SK-N-SH (cell line): Measurements from ENCODE around the gene WDFY1. TPM values are rescaled to one million over a fixed set of nuclear protein-coding genes. Genes with fewer than 3 reads are reported as not detected.

Source experiments
- CTCF ChIA-PET: fragments of 300-600, 350-600 bp; formaldehyde crosslinking; extraction: SDS; loops from one replicate; lab custom pipeline; 2021; lab: Yijun Ruan, JAX
- POLR2A ChIA-PET: fragments of 350-600 bp; sonication (Branson Sonifier 250); formaldehyde crosslinking; extraction: SDS; loops from one replicate; lab custom pipeline; 2020; ENCODE audit warnings: antibody characterized with exemption, inconsistent platforms; lab: Yijun Ruan, JAX
- DNase-seq: peaks from one replicate; pipeline ENCODE4 v3.0.0; 2012
- H2AFZ ChIP-seq: fragments of 200-600 bp; sonication (generic); 2 replicates; pipeline ENCODE4 v1.8.1; 2016; ENCODE audit warnings: antibody characterized with exemption, mild to moderate bottlenecking, low read depth
- H3F3A ChIP-seq: fragments of 200-600 bp; sonication (generic); replicated peaks from 2 replicates; pipeline ENCODE3; 2016; ENCODE audit warnings: antibody characterized with exemption, mild to moderate bottlenecking; ENCODE audit not compliant: insufficient read depth
- H3K27ac ChIP-seq, 2 experiments: fragments of 200-500 bp in 1 of 2; fragments of 200-600 bp in 1 of 2; sonication (Bioruptor generic) in 1 of 2; sonication (generic), shearing (Covaris generic) in 1 of 2; 2 replicates each; pipeline versions ENCODE4 v1.5.1 to v1.6.1; 2014 to 2016; ENCODE audit warnings: low read depth in 2 of 2, inconsistent platforms in 1 of 2, low read length in 1 of 2, mild to moderate bottlenecking in 1 of 2, mixed read lengths in 1 of 2
- H3K27me3 ChIP-seq: fragments of 200-600 bp; sonication (generic), shearing (Covaris generic); 2 replicates; pipeline ENCODE4 v1.6.1; 2016; ENCODE audit warnings: mixed run types; ENCODE audit not compliant: insufficient read depth
- H3K36me3 ChIP-seq, 2 experiments: fragments of 200-500 bp in 1 of 2; fragments of 200-600 bp in 1 of 2; sonication (Bioruptor generic) in 1 of 2; sonication (generic) in 1 of 2; replicated peaks in 1 of 2; 2 replicates each; pipeline versions ENCODE3 to v1.5.1; 2014 to 2016; ENCODE audit warnings: low read length in 1 of 2, mild to moderate bottlenecking in 1 of 2; ENCODE audit not compliant: insufficient read depth in 2 of 2, control insufficient read depth in 1 of 2
- H3K4me1 ChIP-seq, 2 experiments: fragments of 200-500 bp in 1 of 2; fragments of 200-600 bp in 1 of 2; sonication (Bioruptor generic) in 1 of 2; sonication (generic), shearing (Covaris generic) in 1 of 2; 2 replicates each; pipeline versions ENCODE4 v1.5.1 to v1.6.1; 2014 to 2016; ENCODE audit warnings: low read depth in 1 of 2, low read length in 1 of 2, mixed run types in 1 of 2; ENCODE audit not compliant: insufficient read depth in 2 of 2, control insufficient read depth in 1 of 2
- H3K4me2 ChIP-seq: fragments of 200-600 bp; sonication (generic), shearing (Covaris generic); 2 replicates; pipeline ENCODE4 v1.6.1; 2017; ENCODE audit warnings: mixed run types
- H3K4me3 ChIP-seq, 2 experiments: fragments of 200-500 bp in 1 of 2; fragments of 200-600 bp in 1 of 2; sonication (Bioruptor generic) in 1 of 2; sonication (generic), shearing (Covaris generic) in 1 of 2; 2 replicates each; pipeline versions ENCODE4 v1.5.1 to v1.8.1; 2014 to 2016; ENCODE audit warnings: low read depth in 2 of 2, inconsistent platforms in 1 of 2, low read length in 1 of 2, mild to moderate bottlenecking in 1 of 2, mixed read lengths in 1 of 2, moderate library complexity in 1 of 2
- H3K79me2 ChIP-seq: fragments of 200-600 bp; sonication (generic); 2 replicates; pipeline ENCODE4 v1.8.1; 2017; ENCODE audit warnings: mild to moderate bottlenecking; ENCODE audit not compliant: insufficient read depth
- H3K9ac ChIP-seq: fragments of 200-600 bp; sonication (generic); 2 replicates; pipeline ENCODE4 v1.6.1; 2017; ENCODE audit warnings: mixed run types
- H3K9me2 ChIP-seq: fragments of 200-600 bp; sonication (generic); 2 replicates; pipeline ENCODE4 v1.6.1; 2017; ENCODE audit warnings: mixed run types
- H3K9me3 ChIP-seq: fragments of 200-600 bp; sonication (generic); 2 replicates; pipeline ENCODE4 v1.6.1; 2017; ENCODE audit warnings: mixed run types, mild to moderate bottlenecking, moderate library complexity
- H4K20me1 ChIP-seq: fragments of 200-600 bp; sonication (generic); 2 replicates; pipeline ENCODE4 v1.6.1; 2017; ENCODE audit warnings: mild to moderate bottlenecking, mixed run types; ENCODE audit not compliant: insufficient read depth
- ELF1 ChIP-seq: IDR thresholded peaks from 2 replicates; pipeline ENCODE4 v1.4.0; 2012
- EZH2phosphoT487 ChIP-seq: fragments of 200-600 bp; sonication (generic); IDR thresholded peaks from 2 replicates; pipeline ENCODE4 v1.6.1; 2017; ENCODE audit warnings: low read depth, mixed run types, mild to moderate bottlenecking, antibody characterized with exemption, moderate library complexity, borderline replicate concordance
- FOXM1 ChIP-seq: IDR thresholded peaks from 2 replicates; pipeline ENCODE4 v1.4.0; 2012; ENCODE audit warnings: low read depth, mild to moderate bottlenecking
- GABPA ChIP-seq: IDR thresholded peaks from 2 replicates; pipeline ENCODE4 v1.4.0; 2012; ENCODE audit warnings: low read depth, mild to moderate bottlenecking
- POLR2AphosphoS5 ChIP-seq: IDR thresholded peaks from 2 replicates; pipeline ENCODE4 v1.6.1; 2012; ENCODE audit warnings: low read depth, low read length
- RAD21 ChIP-seq: IDR thresholded peaks from 2 replicates; pipeline ENCODE4 v1.6.1; 2012; ENCODE audit warnings: mild to moderate bottlenecking, low read length
- SMC3 ChIP-seq: IDR thresholded peaks from 2 replicates; pipeline ENCODE4 v1.6.1; 2012; ENCODE audit warnings: low read depth, low read length, improper control_type of control experiment
- TAF1 ChIP-seq: IDR thresholded peaks from 2 replicates; pipeline ENCODE4 v1.6.1; 2012; ENCODE audit warnings: low read depth, mild to moderate bottlenecking, low read length, moderate library complexity, borderline replicate concordance
- WGBS: methylation state at CpG from one replicate; pipeline ENCODE4 v1.1.6; 2017; ENCODE audit warnings: low lambda C conversion rate; 5-methylcytosine and 5-hydroxymethylcytosine counted together
- polyA plus RNA-seq, 3 experiments: library from polyadenylated mRNA; depleted of rRNA; stranded (reverse); fragments of >200 nt; gene quantifications; 2 replicates each; pipeline ENCODE4 v1.2.3, GENCODE V29; 2012
- TF ChIP-seq, protein P1 (sequence below): IDR thresholded peaks from 2 replicates; pipeline ENCODE4 v1.4.0; 2012; ENCODE audit warnings: low read depth, borderline replicate concordance
- TF ChIP-seq, protein P2 (sequence below): fragments of 150-350 bp; IDR thresholded peaks from 2 replicates; pipeline ENCODE4 v1.6.1; 2017; ENCODE audit warnings: antibody characterized with exemption, low read length, low read depth, borderline replicate concordance
- TF ChIP-seq, protein P3 (sequence below): IDR thresholded peaks from 2 replicates; pipeline ENCODE4 v1.6.1; 2012; ENCODE audit warnings: mild to moderate bottlenecking, low read depth, low read length, moderate library complexity

WDFY1 gene
- polyA plus RNA-seq, 1 of the 3 experiments (the other 2 are of a cell fraction) = 21.7 TPM

DNA sequence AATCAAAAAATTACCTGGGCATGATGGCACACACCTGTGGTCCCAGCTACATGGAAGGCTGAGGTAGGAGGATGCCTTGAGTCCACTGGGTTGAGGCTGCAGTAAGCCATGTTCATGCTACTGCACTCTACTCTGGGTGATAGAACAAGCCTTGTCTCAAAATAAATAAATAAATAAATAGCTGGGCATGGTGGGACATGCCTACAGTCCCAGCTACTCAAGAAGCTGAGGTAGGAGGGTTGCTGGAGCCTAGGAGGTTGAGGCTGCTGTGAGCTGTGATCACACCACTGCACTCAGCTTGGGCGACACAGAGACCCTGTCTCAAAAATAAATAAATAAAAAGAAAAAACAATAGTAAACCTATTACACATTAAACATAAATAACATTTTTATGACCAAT lies 110.7 kb downstream of the WDFY1 start:
- no peak for DNase-seq
- H3K27ac ChIP-seq = no peak overlapping the region
- peaks cover 0 to 3% of the 10 kb centered on the region in 2 experiments; a peak in 2 of 4 replicates for H3K4me1 ChIP-seq
- WGBS = 87% methylated on average over 1 of the region's 1 CpG
- no peaks in the 10 kb centered on the region for H3K9me3 ChIP-seq
- H3K4me2 ChIP-seq = no peak overlapping the region
- no peaks in the 10 kb centered on the region for H3K27me3 ChIP-seq
- peaks cover 0 to 3% of the 10 kb centered on the region in 2 experiments for H3K36me3 ChIP-seq
- no peaks in the 10 kb centered on the region for H4K20me1 ChIP-seq
- H2AFZ ChIP-seq = no peak overlapping the region
- peaks cover 15% of the 10 kb centered on the region for H3K79me2 ChIP-seq
- H3K9me2 ChIP-seq = no peaks in the 10 kb centered on the region
- TF ChIP-seq EZH2phosphoT487 (no peak), ELF1 (no peak)
- H3F3A ChIP-seq = peaks cover 3% of the 10 kb centered on the region
- POLR2A ChIA-PET = no interaction called here
- CTCF ChIA-PET = no interaction called here
- H3K4me3 ChIP-seq = no peak overlapping the region
- no peak overlapping the region for H3K9ac ChIP-seq

DNA sequence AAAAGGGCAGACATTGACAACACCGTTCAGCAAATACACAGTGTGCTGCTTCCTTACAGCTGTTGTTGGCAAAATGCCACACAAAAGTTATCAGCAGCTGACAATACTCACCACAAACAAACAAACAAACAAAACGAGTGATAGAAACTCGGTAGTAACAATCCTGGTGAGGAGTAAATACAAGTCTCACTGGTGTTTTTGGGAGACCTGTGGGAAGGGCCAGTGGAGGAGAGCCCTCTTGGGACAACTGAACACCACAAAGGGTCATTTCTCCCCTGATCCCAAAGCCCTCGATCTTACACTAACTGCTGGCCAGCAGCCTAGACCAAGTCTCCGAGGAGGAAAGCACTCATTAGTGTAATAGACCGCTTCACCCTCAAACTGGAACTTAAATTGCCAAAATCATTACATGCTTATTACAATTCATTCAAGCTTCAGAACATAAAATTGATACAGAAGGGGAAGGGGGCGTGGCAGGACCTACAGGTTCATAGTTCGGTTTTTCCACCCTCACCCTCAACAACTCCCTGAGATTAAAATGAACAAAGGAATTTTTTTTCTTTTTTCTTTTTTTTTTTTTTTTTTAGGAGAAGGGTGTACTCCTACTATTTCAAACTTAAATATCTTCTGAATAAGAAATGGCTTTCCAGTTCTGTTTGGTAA lies 112.8 kb downstream of the WDFY1 start:
- no peak overlapping the region for H3K4me3 ChIP-seq
- peaks cover 15% of the 10 kb centered on the region for H3K79me2 ChIP-seq
- H2AFZ ChIP-seq = no peak overlapping the region
- no peaks in the 10 kb centered on the region for H3K27me3 ChIP-seq
- WGBS = 80% methylated on average over 8 of the region's 8 CpGs
- no peaks in the 10 kb centered on the region for H3F3A ChIP-seq
- no peak overlapping the region for H3K9ac ChIP-seq
- no peaks in the 10 kb centered on the region for H4K20me1 ChIP-seq
- no peaks in the 10 kb centered on the region for H3K9me3 ChIP-seq
- TF ChIP-seq SMC3 = no peak
- TF ChIP-seq FOXM1 = no peak
- TF ChIP-seq, protein P1, sequence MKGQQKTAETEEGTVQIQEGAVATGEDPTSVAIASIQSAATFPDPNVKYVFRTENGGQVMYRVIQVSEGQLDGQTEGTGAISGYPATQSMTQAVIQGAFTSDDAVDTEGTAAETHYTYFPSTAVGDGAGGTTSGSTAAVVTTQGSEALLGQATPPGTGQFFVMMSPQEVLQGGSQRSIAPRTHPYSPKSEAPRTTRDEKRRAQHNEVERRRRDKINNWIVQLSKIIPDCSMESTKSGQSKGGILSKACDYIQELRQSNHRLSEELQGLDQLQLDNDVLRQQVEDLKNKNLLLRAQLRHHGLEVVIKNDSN = no peak
- TF ChIP-seq, protein P2, sequence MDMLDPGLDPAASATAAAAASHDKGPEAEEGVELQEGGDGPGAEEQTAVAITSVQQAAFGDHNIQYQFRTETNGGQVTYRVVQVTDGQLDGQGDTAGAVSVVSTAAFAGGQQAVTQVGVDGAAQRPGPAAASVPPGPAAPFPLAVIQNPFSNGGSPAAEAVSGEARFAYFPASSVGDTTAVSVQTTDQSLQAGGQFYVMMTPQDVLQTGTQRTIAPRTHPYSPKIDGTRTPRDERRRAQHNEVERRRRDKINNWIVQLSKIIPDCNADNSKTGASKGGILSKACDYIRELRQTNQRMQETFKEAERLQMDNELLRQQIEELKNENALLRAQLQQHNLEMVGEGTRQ = no peak
- TF ChIP-seq TAF1 = no peak
- TF ChIP-seq, protein P3, sequence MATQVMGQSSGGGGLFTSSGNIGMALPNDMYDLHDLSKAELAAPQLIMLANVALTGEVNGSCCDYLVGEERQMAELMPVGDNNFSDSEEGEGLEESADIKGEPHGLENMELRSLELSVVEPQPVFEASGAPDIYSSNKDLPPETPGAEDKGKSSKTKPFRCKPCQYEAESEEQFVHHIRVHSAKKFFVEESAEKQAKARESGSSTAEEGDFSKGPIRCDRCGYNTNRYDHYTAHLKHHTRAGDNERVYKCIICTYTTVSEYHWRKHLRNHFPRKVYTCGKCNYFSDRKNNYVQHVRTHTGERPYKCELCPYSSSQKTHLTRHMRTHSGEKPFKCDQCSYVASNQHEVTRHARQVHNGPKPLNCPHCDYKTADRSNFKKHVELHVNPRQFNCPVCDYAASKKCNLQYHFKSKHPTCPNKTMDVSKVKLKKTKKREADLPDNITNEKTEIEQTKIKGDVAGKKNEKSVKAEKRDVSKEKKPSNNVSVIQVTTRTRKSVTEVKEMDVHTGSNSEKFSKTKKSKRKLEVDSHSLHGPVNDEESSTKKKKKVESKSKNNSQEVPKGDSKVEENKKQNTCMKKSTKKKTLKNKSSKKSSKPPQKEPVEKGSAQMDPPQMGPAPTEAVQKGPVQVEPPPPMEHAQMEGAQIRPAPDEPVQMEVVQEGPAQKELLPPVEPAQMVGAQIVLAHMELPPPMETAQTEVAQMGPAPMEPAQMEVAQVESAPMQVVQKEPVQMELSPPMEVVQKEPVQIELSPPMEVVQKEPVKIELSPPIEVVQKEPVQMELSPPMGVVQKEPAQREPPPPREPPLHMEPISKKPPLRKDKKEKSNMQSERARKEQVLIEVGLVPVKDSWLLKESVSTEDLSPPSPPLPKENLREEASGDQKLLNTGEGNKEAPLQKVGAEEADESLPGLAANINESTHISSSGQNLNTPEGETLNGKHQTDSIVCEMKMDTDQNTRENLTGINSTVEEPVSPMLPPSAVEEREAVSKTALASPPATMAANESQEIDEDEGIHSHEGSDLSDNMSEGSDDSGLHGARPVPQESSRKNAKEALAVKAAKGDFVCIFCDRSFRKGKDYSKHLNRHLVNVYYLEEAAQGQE = no peak
- TF ChIP-seq GABPA = no peak
- no peak for TF ChIP-seq POLR2AphosphoS5
- TF ChIP-seq RAD21 = no peak
- no peak overlapping the region for H3K4me2 ChIP-seq
- H3K9me2 ChIP-seq = no peaks in the 10 kb centered on the region
- H3K4me1 ChIP-seq = peaks cover 0 to 3% of the 10 kb centered on the region in 2 experiments; a peak in 2 of 4 replicates
- no peak for DNase-seq
- CTCF ChIA-PET = no interaction called here
- H3K36me3 ChIP-seq = peaks cover 0 to 3% of the 10 kb centered on the region in 2 experiments
- no peak overlapping the region for H3K27ac ChIP-seq
- POLR2A ChIA-PET = no interaction called here
